ENCODE results near the gene CATSPERD.

DNA sequence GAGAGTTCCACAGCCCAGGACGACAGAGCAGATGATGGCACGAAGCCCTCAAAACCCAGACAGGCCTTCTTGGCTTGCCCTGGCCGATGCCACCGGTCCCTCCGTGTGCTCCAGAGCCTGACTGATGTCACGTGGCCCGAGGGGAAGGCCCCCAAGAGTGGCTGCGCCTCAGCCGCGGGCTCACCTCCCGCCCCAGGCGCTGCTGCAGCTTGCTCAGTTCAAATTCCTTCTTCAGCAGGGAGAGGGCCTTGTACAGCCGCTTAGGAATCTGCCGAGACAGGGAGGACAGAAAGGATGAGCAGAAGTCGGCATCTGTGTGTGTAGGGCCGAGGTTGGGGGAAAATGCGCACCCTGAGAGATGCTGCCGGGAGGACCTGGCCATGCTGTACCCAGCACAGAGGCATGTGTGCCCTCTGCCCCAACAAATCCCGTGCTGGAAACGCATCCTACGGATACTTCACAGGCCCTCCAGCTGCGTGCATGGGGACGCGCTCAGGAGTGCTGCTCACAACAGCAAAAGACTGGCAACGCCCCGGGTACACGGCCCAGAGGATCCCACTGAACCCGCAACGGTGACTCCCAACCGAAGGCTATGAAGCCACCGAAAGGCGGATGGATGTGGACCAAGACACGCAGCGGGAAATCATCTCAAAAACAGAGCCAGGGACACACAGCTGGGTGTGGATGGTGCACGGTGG, 13.4 kb upstream of the CATSPERD start:
- TF ChIP-seq, protein P1, sequence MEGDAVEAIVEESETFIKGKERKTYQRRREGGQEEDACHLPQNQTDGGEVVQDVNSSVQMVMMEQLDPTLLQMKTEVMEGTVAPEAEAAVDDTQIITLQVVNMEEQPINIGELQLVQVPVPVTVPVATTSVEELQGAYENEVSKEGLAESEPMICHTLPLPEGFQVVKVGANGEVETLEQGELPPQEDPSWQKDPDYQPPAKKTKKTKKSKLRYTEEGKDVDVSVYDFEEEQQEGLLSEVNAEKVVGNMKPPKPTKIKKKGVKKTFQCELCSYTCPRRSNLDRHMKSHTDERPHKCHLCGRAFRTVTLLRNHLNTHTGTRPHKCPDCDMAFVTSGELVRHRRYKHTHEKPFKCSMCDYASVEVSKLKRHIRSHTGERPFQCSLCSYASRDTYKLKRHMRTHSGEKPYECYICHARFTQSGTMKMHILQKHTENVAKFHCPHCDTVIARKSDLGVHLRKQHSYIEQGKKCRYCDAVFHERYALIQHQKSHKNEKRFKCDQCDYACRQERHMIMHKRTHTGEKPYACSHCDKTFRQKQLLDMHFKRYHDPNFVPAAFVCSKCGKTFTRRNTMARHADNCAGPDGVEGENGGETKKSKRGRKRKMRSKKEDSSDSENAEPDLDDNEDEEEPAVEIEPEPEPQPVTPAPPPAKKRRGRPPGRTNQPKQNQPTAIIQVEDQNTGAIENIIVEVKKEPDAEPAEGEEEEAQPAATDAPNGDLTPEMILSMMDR (IDR thresholded peaks at IDR 0.05) = no peak
- TF ChIP-seq EZH2 (IDR thresholded peaks at IDR 0.05) (no peak), EZH2phosphoT487 (IDR thresholded peaks at IDR 0.05) (no peak)
